Measurements from ENCODE around the gene FBXW8. TPM values are rescaled to one million over a fixed set of nuclear protein-coding genes. Genes with fewer than 3 reads are reported as not detected.

Gene FBXW8
- total and polyA plus RNA-seq, 4 donors, result 3.9 to 20.3 (median 12.5) TPM

DNA sequence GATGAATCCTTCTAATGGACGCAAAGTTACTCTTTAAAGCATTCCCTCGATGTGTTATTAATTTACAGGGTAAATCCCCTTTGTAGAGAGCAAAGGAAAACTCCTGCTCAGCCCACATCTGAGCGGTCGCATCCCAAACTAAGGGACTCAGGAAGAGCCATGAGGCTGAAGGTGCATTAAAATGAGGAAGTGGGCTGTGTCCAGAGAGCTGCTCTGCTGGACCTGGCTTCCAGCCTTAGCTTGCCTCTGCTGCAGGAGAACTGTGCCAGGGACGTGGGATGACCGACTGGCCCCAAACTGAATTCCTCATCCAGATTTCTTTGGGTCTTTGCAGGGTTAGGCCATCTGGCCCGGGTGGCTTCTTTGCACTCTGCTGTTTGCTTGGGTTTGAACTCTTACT, 88.3 kb downstream of the FBXW8 start:
- no peak for ATAC-seq (ENCODE audit: insufficient read depth, low FRiP score)
- WGBS, 2 donors, result 93% methylated on average over 7 of the region's 7 CpGs

DNA sequence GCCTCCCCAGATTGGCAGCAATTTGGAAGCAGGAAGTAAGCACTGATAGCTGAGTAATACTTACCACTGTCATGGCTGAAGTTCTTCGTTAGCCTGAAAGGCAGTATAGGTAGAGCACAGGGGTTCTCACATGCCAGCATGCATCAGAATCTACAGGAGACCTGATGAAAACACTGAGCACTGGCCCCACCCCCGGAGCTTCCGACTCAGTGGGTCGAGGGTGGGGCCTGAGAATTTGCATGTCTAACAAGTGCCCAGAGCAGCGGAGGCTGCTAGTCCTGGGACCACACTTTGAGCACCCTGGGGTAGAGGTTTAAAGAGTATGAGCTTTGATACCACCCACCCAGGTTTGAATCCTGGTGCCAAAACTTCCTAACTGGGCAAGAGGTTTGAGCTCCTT, 89.6 kb downstream of the FBXW8 start:
- peaks cover 0 to 22% (median 10%) of the 10 kb centered on the region in 4 donors for H3K36me3 ChIP-seq (ENCODE audit: control insufficient read depth in 4 of 4, insufficient read depth in 4 of 4, low read length in 4 of 4)
- ATAC-seq (ENCODE audit: insufficient read depth, low FRiP score), result no peak
- H3K27me3 ChIP-seq (ENCODE audit: control insufficient read depth in 3 of 3, insufficient read depth in 3 of 3, low read length in 2 of 3), result no peaks in the 10 kb centered on the region
- H3K4me3 ChIP-seq, result no peak overlapping the region
- H3K9me3 ChIP-seq (ENCODE audit: control insufficient read depth in 4 of 4, insufficient read depth in 3 of 4, low read length in 3 of 4), result no peaks in the 10 kb centered on the region
- TF ChIP-seq, protein P1, sequence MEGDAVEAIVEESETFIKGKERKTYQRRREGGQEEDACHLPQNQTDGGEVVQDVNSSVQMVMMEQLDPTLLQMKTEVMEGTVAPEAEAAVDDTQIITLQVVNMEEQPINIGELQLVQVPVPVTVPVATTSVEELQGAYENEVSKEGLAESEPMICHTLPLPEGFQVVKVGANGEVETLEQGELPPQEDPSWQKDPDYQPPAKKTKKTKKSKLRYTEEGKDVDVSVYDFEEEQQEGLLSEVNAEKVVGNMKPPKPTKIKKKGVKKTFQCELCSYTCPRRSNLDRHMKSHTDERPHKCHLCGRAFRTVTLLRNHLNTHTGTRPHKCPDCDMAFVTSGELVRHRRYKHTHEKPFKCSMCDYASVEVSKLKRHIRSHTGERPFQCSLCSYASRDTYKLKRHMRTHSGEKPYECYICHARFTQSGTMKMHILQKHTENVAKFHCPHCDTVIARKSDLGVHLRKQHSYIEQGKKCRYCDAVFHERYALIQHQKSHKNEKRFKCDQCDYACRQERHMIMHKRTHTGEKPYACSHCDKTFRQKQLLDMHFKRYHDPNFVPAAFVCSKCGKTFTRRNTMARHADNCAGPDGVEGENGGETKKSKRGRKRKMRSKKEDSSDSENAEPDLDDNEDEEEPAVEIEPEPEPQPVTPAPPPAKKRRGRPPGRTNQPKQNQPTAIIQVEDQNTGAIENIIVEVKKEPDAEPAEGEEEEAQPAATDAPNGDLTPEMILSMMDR (IDR thresholded peaks at IDR 0.05; ENCODE audit: control extremely low read depth, extremely low read depth), result no peak
- H3K9ac ChIP-seq (ENCODE audit: insufficient read depth in 1 of 2, low read length in 2 of 2), result no peak overlapping the region
- H3K4me1 ChIP-seq (ENCODE audit: control insufficient read depth in 5 of 5, insufficient read depth in 5 of 5, low read length in 5 of 5), result peaks cover 0 to 4% (median 2%) of the 10 kb centered on the region in 5 donors
- no peak overlapping the region for H3K27ac ChIP-seq (ENCODE audit: low read depth in 1 of 2, low read length in 1 of 2)
- 83 to 87% methylated on average over 5 of the region's 5 CpGs for WGBS, 2 donors
- no peak for DNase-seq

More for the DNA sequence above, 88.3 kb downstream of the FBXW8 start:
- no peaks in the 10 kb centered on the region for H3K27me3 ChIP-seq (ENCODE audit: control insufficient read depth in 3 of 3, insufficient read depth in 3 of 3, low read length in 2 of 3)
- H3K9me3 ChIP-seq (ENCODE audit: control insufficient read depth in 4 of 4, insufficient read depth in 3 of 4, low read length in 3 of 4), result no peaks in the 10 kb centered on the region
- peaks cover 0 to 16% (median 2%) of the 10 kb centered on the region in 4 donors for H3K36me3 ChIP-seq (ENCODE audit: control insufficient read depth in 4 of 4, insufficient read depth in 4 of 4, low read length in 4 of 4)
- DNase-seq, result no peak
- H3K9ac ChIP-seq (ENCODE audit: insufficient read depth in 1 of 2, low read length in 2 of 2), result no peak overlapping the region
- no peak overlapping the region for H3K4me3 ChIP-seq
- no peak overlapping the region for H3K27ac ChIP-seq (ENCODE audit: low read depth in 1 of 2, low read length in 1 of 2)
- TF ChIP-seq, protein P1 (IDR thresholded peaks at IDR 0.05; ENCODE audit: control extremely low read depth, extremely low read depth), result no peak
- H3K4me1 ChIP-seq (ENCODE audit: control insufficient read depth in 5 of 5, insufficient read depth in 5 of 5, low read length in 5 of 5), result peaks cover 0 to 4% (median 2%) of the 10 kb centered on the region in 5 donors

DNA sequence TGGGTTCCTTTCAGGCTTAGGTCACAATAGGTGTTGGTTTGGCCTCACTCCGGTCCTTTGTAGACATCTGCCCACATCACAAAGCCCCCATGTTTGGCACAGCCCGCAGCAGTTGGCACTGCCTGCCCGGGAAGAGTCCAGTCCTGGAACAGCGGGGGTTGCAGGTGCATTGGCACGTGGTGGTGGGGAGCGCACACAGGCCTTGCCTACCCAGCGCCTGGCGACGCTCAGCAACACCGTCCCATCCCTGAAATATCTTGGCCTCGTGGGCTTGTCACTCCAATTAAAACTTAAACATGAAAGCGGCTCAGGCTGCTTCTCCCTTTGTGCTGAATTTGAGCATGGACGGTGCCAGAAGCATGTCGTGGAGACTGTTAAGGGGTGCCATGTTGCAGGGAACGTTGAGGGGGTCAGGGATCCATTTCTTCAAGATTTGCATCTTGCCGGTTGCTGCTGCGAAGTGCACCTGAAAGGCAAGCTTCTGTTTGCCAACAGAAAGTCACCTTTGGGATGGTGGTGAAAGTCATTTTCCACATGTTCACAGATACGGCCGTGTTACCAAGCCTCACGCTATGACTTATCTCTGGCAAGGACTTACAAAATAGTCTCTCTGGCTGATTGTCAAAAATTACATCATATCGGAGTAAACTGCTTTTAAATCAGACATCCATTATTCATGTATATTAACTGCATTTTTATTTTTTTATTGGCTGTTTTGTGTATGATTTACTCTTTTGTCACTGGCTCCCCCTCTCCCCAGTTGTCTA, 91.5 kb downstream of the FBXW8 start:
- Histone ChIP-seq H3K4me1 (ENCODE audit: control insufficient read depth in 5 of 5, insufficient read depth in 5 of 5, low read length in 5 of 5) (peaks cover 0 to 4% (median 0%) of the 10 kb centered on the region in 5 donors), H3K9ac (ENCODE audit: insufficient read depth in 1 of 2, low read length in 2 of 2) (no peak overlapping the region), H3K9me3 (ENCODE audit: control insufficient read depth in 4 of 4, insufficient read depth in 3 of 4, low read length in 3 of 4) (no peaks in the 10 kb centered on the region), H3K27me3 (ENCODE audit: control insufficient read depth in 3 of 3, insufficient read depth in 3 of 3, low read length in 2 of 3) (no peaks in the 10 kb centered on the region), H3K27ac (ENCODE audit: low read depth in 1 of 2, low read length in 1 of 2) (peak overlapping the region in 1 of 2 donors; percentile 2), H3K36me3 (ENCODE audit: control insufficient read depth in 4 of 4, insufficient read depth in 4 of 4, low read length in 4 of 4) (peaks cover 1 to 20% (median 15%) of the 10 kb centered on the region in 4 donors), H3K4me3 (no peak overlapping the region)
- TF ChIP-seq, protein P1 (IDR thresholded peaks at IDR 0.05; ENCODE audit: control extremely low read depth, extremely low read depth), result no peak
- DNase-seq (peak in 2 of 3 donors; percentile 25 to 77), ATAC-seq (ENCODE audit: insufficient read depth, low FRiP score) (no peak)
- 85 to 87% methylated on average over 21 of the region's 21 CpGs for WGBS, 2 donors

Data from lung (tissue), 12 donors.